GM23338 (cell line): Measurements from ENCODE around the gene PFKFB3. TPM values are rescaled to one million over a fixed set of nuclear protein-coding genes. Genes with fewer than 3 reads are reported as not detected.

Source experiments
- ATAC-seq: fragments of 200-7000 bp; cut with Tn5 transposase; 3 replicates; pipeline ENCODE4 v1.9.1; 2020
- DNase-seq: peaks from one replicate; pipeline ENCODE4 v3.0.0-alpha.2; 2015; ENCODE audit warnings: low spot score
- H2AFZ ChIP-seq: fragments of 200-600 bp; sonication (generic); 2 replicates; pipeline ENCODE4 v1.8.0; 2016; ENCODE audit warnings: antibody characterized with exemption, mild to moderate bottlenecking, moderate library complexity
- H3F3A ChIP-seq: fragments of 200-600 bp; sonication (generic); replicated peaks from 2 replicates; pipeline ENCODE4 v1.8.0; 2017; ENCODE audit warnings: antibody characterized with exemption, mixed run types, low read depth
- H3K27ac ChIP-seq: fragments of 200-600 bp; sonication (generic); 2 replicates; pipeline ENCODE4 v1.6.1; 2016; ENCODE audit warnings: low read depth
- H3K27me3 ChIP-seq: fragments of 200-600 bp; sonication (generic); 2 replicates; pipeline ENCODE4 v1.8.0; 2016; ENCODE audit warnings: mild to moderate bottlenecking, mixed run types, moderate library complexity; ENCODE audit not compliant: insufficient read depth
- H3K36me3 ChIP-seq: fragments of 200-600 bp; sonication (generic); 2 replicates; pipeline ENCODE4 v1.8.0; 2016; ENCODE audit warnings: mild to moderate bottlenecking; ENCODE audit not compliant: insufficient read depth
- H3K4me1 ChIP-seq: fragments of 200-600 bp; sonication (generic); 2 replicates; pipeline ENCODE4 v1.8.0; 2016; ENCODE audit warnings: mild to moderate bottlenecking, moderate library complexity; ENCODE audit not compliant: insufficient read depth
- H3K4me2 ChIP-seq: fragments of 200-600 bp; sonication (generic); 2 replicates; pipeline ENCODE4 v1.7.1; 2017; ENCODE audit warnings: mixed run types
- H3K4me3 ChIP-seq: fragments of 200-600 bp; sonication (generic); 2 replicates; pipeline ENCODE4 v1.6.1; 2016; ENCODE audit warnings: mixed run types
- H3K79me2 ChIP-seq: fragments of 200-600 bp; sonication (generic); replicated peaks from 2 replicates; pipeline ENCODE4 v1.8.0; 2017; ENCODE audit warnings: mild to moderate bottlenecking; ENCODE audit not compliant: insufficient read depth
- H3K9me2 ChIP-seq: fragments of 200-600 bp; sonication (generic); 2 replicates; pipeline ENCODE4 v1.8.0; 2017; ENCODE audit not compliant: insufficient read depth
- H4K20me1 ChIP-seq: fragments of 200-600 bp; sonication (generic); replicated peaks from 2 replicates; pipeline ENCODE4 v1.8.0; 2017; ENCODE audit warnings: mild to moderate bottlenecking; ENCODE audit not compliant: insufficient read depth
- H3K27ac Mint-ChIP-seq: 2 replicates; pipeline ENCODE4 v1.8.0; 2020; ENCODE audit warnings: inconsistent platforms, mild to moderate bottlenecking, moderate library complexity, mixed read lengths
- H3K27me3 Mint-ChIP-seq: 3 replicates; pipeline ENCODE4 v1.8.0; 2022; ENCODE audit warnings: low read depth, mild to moderate bottlenecking, moderate library complexity, mixed read lengths, inconsistent platforms; ENCODE audit not compliant: insufficient read depth, poor library complexity
- H3K36me3 Mint-ChIP-seq: 3 replicates; pipeline ENCODE4 v1.8.0; 2021; ENCODE audit warnings: low read depth, mild to moderate bottlenecking, inconsistent platforms, moderate library complexity, mixed read lengths
- H3K4me1 Mint-ChIP-seq: 3 replicates; pipeline ENCODE4 v1.8.0; 2020; ENCODE audit warnings: mild to moderate bottlenecking, inconsistent platforms, mixed read lengths
- H3K4me3 Mint-ChIP-seq: 3 replicates; pipeline ENCODE4 v1.8.0; 2021; ENCODE audit warnings: moderate library complexity, mild to moderate bottlenecking, inconsistent platforms, mixed read lengths
- H3K9me3 Mint-ChIP-seq: 3 replicates; pipeline ENCODE4 v1.8.0; 2020; ENCODE audit warnings: moderate library complexity, mild to moderate bottlenecking, inconsistent platforms, mixed read lengths
- EZH2 ChIP-seq: fragments of 200-600 bp; sonication (generic); IDR thresholded peaks from one replicate; pipeline ENCODE4 v1.8.0; 2017; ENCODE audit warnings: antibody characterized with exemption, mild to moderate bottlenecking, low read depth; ENCODE audit not compliant: unreplicated experiment
- POLR2AphosphoS5 ChIP-seq: IDR thresholded peaks from 2 replicates; pipeline ENCODE4 v1.6.1; 2016; ENCODE audit warnings: antibody characterized with exemption, low read depth
- ZNF114 ChIP-seq: fragments of 250-450 bp; sonication (Bioruptor Pico); IDR thresholded peaks from 2 replicates; pipeline ENCODE4 v1.5.0; 2020; ENCODE audit warnings: mild to moderate bottlenecking, moderate library complexity
- polyA plus RNA-seq: library from polyadenylated mRNA; unstranded; fragments of >200 nt; fragmentation: Nextera tagmentation; extraction: Ambion mirVana; gene quantifications from 2 replicates; pipeline ENCODE4 v1.2.1, GENCODE V29; 2016
- total RNA-seq: library from RNA; depleted of rRNA; stranded (reverse); fragments of >200 nt; shearing (Covaris generic); gene quantifications from 2 replicates; pipeline ENCODE4 v1.2.3, GENCODE V29; 2014
- TF ChIP-seq, protein P1 (sequence below): fragments of 250-450 bp; sonication (Bioruptor Pico); IDR thresholded peaks from 2 replicates; pipeline ENCODE4 v1.5.0; 2020; ENCODE audit warnings: mild to moderate bottlenecking, moderate library complexity
- TF ChIP-seq, protein P2 (sequence below), 2 experiments: fragments of 200-600 bp in 1 of 2; sonication (generic) in 1 of 2; conservative IDR thresholded peaks; 2 replicates each; pipeline versions ENCODE4 v1.5.1 to v1.6.1; 2016 to 2017; ENCODE audit warnings: antibody characterized with exemption in 2 of 2, low read depth in 2 of 2, mild to moderate bottlenecking in 2 of 2, moderate library complexity in 1 of 2
- TF ChIP-seq, protein P3 (sequence below): IDR thresholded peaks from 2 replicates; pipeline ENCODE4 v1.6.1; 2016; ENCODE audit warnings: antibody characterized with exemption

Gene PFKFB3
- total and polyA plus RNA-seq, 2 experiments from 2014 or later: 9.5 to 26.8 TPM

DNA sequence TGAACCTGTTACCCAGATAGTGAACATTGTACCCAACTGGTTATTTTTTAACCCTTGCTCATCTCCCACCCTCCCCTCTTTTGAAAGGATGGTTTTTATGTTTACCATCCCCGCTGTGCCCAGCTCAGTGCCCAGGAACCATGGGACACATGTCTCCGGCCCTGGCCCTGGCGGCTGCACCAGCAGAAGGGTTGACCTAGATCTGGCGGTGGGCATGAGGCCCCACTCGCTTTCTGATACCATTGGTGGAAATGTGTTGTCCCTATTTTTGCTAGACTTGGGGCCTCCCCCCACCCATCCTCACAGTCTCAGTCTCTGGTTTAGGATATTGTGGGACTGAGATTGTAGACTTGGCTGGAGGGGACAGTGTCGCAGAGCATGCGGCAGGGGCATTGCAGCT lies 11.9 kb downstream of the PFKFB3 start (continued):
- TF ChIP-seq, protein P1, sequence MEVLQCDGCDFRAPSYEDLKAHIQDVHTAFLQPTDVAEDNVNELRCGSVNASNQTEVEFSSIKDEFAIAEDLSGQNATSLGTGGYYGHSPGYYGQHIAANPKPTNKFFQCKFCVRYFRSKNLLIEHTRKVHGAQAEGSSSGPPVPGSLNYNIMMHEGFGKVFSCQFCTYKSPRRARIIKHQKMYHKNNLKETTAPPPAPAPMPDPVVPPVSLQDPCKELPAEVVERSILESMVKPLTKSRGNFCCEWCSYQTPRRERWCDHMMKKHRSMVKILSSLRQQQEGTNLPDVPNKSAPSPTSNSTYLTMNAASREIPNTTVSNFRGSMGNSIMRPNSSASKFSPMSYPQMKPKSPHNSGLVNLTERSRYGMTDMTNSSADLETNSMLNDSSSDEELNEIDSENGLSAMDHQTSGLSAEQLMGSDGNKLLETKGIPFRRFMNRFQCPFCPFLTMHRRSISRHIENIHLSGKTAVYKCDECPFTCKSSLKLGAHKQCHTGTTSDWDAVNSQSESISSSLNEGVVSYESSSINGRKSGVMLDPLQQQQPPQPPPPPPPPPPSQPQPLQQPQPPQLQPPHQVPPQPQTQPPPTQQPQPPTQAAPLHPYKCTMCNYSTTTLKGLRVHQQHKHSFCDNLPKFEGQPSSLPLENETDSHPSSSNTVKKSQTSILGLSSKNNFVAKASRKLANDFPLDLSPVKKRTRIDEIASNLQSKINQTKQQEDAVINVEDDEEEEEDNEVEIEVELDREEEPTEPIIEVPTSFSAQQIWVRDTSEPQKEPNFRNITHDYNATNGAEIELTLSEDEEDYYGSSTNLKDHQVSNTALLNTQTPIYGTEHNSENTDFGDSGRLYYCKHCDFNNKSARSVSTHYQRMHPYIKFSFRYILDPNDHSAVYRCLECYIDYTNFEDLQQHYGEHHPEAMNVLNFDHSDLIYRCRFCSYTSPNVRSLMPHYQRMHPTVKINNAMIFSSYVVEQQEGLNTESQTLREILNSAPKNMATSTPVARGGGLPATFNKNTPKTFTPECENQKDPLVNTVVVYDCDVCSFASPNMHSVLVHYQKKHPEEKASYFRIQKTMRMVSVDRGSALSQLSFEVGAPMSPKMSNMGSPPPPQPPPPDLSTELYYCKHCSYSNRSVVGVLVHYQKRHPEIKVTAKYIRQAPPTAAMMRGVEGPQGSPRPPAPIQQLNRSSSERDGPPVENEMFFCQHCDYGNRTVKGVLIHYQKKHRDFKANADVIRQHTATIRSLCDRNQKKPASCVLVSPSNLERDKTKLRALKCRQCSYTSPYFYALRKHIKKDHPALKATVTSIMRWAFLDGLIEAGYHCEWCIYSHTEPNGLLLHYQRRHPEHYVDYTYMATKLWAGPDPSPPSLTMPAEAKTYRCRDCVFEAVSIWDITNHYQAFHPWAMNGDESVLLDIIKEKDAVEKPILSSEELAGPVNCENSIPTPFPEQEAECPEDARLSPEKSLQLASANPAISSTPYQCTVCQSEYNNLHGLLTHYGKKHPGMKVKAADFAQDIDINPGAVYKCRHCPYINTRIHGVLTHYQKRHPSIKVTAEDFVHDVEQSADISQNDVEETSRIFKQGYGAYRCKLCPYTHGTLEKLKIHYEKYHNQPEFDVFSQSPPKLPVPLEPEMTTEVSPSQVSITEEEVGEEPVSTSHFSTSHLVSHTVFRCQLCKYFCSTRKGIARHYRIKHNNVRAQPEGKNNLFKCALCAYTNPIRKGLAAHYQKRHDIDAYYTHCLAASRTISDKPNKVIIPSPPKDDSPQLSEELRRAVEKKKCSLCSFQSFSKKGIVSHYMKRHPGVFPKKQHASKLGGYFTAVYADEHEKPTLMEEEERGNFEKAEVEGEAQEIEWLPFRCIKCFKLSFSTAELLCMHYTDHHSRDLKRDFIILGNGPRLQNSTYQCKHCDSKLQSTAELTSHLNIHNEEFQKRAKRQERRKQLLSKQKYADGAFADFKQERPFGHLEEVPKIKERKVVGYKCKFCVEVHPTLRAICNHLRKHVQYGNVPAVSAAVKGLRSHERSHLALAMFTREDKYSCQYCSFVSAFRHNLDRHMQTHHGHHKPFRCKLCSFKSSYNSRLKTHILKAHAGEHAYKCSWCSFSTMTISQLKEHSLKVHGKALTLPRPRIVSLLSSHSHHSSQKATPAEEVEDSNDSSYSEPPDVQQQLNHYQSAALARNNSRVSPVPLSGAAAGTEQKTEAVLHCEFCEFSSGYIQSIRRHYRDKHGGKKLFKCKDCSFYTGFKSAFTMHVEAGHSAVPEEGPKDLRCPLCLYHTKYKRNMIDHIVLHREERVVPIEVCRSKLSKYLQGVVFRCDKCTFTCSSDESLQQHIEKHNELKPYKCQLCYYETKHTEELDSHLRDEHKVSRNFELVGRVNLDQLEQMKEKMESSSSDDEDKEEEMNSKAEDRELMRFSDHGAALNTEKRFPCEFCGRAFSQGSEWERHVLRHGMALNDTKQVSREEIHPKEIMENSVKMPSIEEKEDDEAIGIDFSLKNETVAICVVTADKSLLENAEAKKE (CRISPR knock-in tag): no peak

DNA sequence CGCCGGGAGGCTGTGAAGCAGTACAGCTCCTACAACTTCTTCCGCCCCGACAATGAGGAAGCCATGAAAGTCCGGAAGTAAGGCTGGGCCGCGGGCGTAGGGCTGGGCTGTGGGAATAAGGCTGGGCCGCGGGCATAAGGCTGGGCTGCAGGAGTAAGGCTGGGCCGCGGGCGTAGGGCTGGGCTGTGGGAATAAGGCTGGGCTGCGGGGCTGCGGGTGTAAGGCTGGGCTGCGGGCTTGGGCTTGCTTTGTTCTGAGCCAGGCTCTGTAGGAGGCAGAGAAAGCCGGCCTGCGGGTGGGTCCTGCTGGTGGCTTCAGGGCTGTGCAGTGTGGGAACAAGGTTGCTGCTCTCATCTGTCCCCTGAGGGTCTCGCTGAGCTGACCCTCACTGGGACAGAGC lies 12.5 kb downstream of the PFKFB3 start:
- peaks cover 61% of the 10 kb centered on the region for H3K36me3 Mint-ChIP-seq
- TF ChIP-seq EZH2: no peak
- TF ChIP-seq POLR2AphosphoS5: no peak
- no peak for TF ChIP-seq ZNF114 (CRISPR knock-in tag)
- TF ChIP-seq, protein P2, sequence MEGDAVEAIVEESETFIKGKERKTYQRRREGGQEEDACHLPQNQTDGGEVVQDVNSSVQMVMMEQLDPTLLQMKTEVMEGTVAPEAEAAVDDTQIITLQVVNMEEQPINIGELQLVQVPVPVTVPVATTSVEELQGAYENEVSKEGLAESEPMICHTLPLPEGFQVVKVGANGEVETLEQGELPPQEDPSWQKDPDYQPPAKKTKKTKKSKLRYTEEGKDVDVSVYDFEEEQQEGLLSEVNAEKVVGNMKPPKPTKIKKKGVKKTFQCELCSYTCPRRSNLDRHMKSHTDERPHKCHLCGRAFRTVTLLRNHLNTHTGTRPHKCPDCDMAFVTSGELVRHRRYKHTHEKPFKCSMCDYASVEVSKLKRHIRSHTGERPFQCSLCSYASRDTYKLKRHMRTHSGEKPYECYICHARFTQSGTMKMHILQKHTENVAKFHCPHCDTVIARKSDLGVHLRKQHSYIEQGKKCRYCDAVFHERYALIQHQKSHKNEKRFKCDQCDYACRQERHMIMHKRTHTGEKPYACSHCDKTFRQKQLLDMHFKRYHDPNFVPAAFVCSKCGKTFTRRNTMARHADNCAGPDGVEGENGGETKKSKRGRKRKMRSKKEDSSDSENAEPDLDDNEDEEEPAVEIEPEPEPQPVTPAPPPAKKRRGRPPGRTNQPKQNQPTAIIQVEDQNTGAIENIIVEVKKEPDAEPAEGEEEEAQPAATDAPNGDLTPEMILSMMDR (conservative IDR thresholded peaks at IDR 0.05; ENCODE audit: low read depth in 2 of 2): no peak
- TF ChIP-seq, protein P3, sequence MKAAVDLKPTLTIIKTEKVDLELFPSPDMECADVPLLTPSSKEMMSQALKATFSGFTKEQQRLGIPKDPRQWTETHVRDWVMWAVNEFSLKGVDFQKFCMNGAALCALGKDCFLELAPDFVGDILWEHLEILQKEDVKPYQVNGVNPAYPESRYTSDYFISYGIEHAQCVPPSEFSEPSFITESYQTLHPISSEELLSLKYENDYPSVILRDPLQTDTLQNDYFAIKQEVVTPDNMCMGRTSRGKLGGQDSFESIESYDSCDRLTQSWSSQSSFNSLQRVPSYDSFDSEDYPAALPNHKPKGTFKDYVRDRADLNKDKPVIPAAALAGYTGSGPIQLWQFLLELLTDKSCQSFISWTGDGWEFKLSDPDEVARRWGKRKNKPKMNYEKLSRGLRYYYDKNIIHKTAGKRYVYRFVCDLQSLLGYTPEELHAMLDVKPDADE: no peak
- H3K4me1 Mint-ChIP-seq: peaks cover 11% of the 10 kb centered on the region
- no peaks in the 10 kb centered on the region for H3K9me3 Mint-ChIP-seq
- no peak overlapping the region for H3K4me3 Mint-ChIP-seq
- peaks cover 4% of the 10 kb centered on the region for H3K4me1 ChIP-seq
- no peaks in the 10 kb centered on the region for H3K27me3 ChIP-seq
- H3K36me3 ChIP-seq: peaks cover 32% of the 10 kb centered on the region
- H4K20me1 ChIP-seq: no peaks in the 10 kb centered on the region; the same call in 1 of the 2 replicates
- H3K27ac Mint-ChIP-seq: no peak overlapping the region; the same call in 1 of the 2 replicates
- no peak overlapping the region for H3K4me2 ChIP-seq
- no peak overlapping the region for H2AFZ ChIP-seq
- DNase-seq (no peak), ATAC-seq (no peak)
- H3F3A ChIP-seq: no peaks in the 10 kb centered on the region
- peaks cover 31% of the 10 kb centered on the region for H3K79me2 ChIP-seq
- H3K9me2 ChIP-seq: no peaks in the 10 kb centered on the region
- H3K27ac ChIP-seq: no peak overlapping the region
- no peak overlapping the region for H3K4me3 ChIP-seq
- H3K27me3 Mint-ChIP-seq: peaks cover 10% of the 10 kb centered on the region
